Measurements from ENCODE around the gene GRAMD1B.

GRCh38 chr11:123628936-123629683 is 199.0 kb downstream of the GRAMD1B start:
- TF ChIP-seq CTCF (IDR thresholded peaks at IDR 0.05), result no peak
- no peak for TF ChIP-seq POLR2A (IDR thresholded peaks at IDR 0.05)
